ENCODE measurements around the gene SPCS2.

DNA sequence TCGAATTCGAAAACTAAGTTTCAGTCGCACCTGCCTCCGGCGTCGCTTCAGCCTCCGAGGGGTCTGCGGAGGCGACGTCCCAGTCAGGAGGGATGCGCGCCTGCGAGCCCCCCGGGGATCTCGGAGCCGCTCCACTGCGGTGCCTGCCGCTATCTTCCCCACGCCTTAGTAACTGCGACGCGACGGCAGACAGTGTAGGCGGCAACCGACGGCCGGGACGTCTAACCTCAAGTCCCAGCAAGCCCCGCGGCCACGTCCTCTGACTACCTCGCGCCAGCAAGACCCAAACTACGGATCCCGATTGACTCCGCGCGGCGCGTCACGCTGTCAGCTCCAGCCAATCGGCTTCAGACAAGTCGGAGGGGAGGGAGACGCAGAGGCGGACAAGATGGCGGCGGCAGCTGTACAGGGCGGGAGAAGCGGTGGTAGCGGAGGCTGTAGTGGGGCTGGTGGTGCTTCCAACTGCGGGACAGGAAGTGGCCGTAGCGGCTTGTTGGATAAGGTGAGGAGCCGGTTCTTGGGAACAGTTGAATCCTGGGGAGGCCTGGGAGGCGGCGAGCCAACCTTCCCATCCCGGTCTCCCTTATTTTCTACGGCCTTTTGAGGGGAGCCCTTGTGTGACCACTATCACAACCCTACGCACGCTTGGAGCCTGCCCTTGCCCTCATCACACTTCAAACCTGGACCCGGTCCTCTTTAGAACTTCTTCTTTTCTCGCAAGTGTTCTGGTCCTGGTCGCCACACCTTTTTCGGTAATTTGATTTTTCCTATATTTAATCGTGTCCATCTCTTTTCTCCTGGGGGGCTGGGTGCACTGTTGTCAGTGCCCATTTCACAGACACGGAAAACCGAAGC is at the start of gene SPCS2, which contains the start of gene XRRA1:
- TF ChIP-seq, protein P1, sequence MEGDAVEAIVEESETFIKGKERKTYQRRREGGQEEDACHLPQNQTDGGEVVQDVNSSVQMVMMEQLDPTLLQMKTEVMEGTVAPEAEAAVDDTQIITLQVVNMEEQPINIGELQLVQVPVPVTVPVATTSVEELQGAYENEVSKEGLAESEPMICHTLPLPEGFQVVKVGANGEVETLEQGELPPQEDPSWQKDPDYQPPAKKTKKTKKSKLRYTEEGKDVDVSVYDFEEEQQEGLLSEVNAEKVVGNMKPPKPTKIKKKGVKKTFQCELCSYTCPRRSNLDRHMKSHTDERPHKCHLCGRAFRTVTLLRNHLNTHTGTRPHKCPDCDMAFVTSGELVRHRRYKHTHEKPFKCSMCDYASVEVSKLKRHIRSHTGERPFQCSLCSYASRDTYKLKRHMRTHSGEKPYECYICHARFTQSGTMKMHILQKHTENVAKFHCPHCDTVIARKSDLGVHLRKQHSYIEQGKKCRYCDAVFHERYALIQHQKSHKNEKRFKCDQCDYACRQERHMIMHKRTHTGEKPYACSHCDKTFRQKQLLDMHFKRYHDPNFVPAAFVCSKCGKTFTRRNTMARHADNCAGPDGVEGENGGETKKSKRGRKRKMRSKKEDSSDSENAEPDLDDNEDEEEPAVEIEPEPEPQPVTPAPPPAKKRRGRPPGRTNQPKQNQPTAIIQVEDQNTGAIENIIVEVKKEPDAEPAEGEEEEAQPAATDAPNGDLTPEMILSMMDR (IDR thresholded peaks at IDR 0.05), result no peak
- TF ChIP-seq ZFX (IDR thresholded peaks at IDR 0.05; ENCODE audit: borderline replicate concordance), result no peak
